Activated CD4-positive, alpha-beta T cell treated with anti-CD3 and anti-CD28 coated beads, Interleukin-2, amount 50 U/mL, for 1 hour (primary cell): Measurements from ENCODE around the gene ZDHHC9.
A peak's percentile ranks its signal among the peaks of the same experiment; 100 is the strongest.
"Not testable (repeated sequence)": the region's sequence is repeated elsewhere in the genome, so short reads cannot be mapped to it uniquely, and the experiment has no call there.

ENCODE experiments used
- DNase-seq: peaks from one replicate; pipeline ENCODE4 v3.0.0-alpha.2; 2020

ZDHHC9 gene

GRCh38 chrX:129843459-129844306, at the start of gene ZDHHC9:
Gene ZDHHC9, minus strand, starts transcription at chrX:129843886. Its CDS starts 1,941 bp downstream, at chrX:129841945.
- DNase-seq, result peak; percentile 79

- DNase-seq, result no peak
These were observed 33.7 kb upstream of the ZDHHC9 start for GRCh38 chrX:129877401-129877800.

- DNase-seq, result no peak
These were observed 33.2 kb upstream of the ZDHHC9 start for GRCh38 chrX:129876771-129877305.

GRCh38 chrX:129875669-129876068, 32.0 kb upstream of the ZDHHC9 start:
- DNase-seq, result no peak

GRCh38 chrX:129872524-129872923, 28.8 kb upstream of the ZDHHC9 start:
- no peak for DNase-seq

- DNase-seq, result not testable (repeated sequence)
These were observed 22.6 kb upstream of the ZDHHC9 start for GRCh38 chrX:129866321-129866720.

- not testable (repeated sequence) for DNase-seq
These were observed 15.4 kb upstream of the ZDHHC9 start for GRCh38 chrX:129859134-129859533.

- not testable (repeated sequence) for DNase-seq
These were observed 8.1 kb upstream of the ZDHHC9 start for GRCh38 chrX:129851825-129852224.

- DNase-seq, result no peak
These were observed 3.0 kb upstream of the ZDHHC9 start for GRCh38 chrX:129846716-129847115.

GRCh38 chrX:129845616-129846190, 2.0 kb upstream of the ZDHHC9 start:
- no peak for DNase-seq

GRCh38 chrX:129843209-129843458, 552 bp downstream of the ZDHHC9 start:
- no peak for DNase-seq

GRCh38 chrX:129842510-129843208, 1.0 kb downstream of the ZDHHC9 start:
- no peak for DNase-seq

GRCh38 chrX:129840344-129840743, 3.3 kb downstream of the ZDHHC9 start:
- no peak for DNase-seq

GRCh38 chrX:129836827-129837226, 6.9 kb downstream of the ZDHHC9 start:
- DNase-seq, result no peak

- DNase-seq, result no peak
These were observed 10.3 kb downstream of the ZDHHC9 start for GRCh38 chrX:129833153-129833990.

GRCh38 chrX:129831091-129831885, 12.4 kb downstream of the ZDHHC9 start:
- DNase-seq, result no peak

- no peak for DNase-seq
These were observed 13.2 kb downstream of the ZDHHC9 start for GRCh38 chrX:129830494-129830893.

- no peak for DNase-seq
These were observed 17.8 kb downstream of the ZDHHC9 start for GRCh38 chrX:129825746-129826505.

- no peak for DNase-seq
These were observed 19.1 kb downstream of the ZDHHC9 start for GRCh38 chrX:129824620-129825019.

GRCh38 chrX:129823522-129823921, 20.2 kb downstream of the ZDHHC9 start:
- DNase-seq, result no peak

- DNase-seq, result peak; percentile 44
These were observed 20.6 kb downstream of the ZDHHC9 start for GRCh38 chrX:129823115-129823514.
